Measurements from ENCODE around the gene DEGS2. TPM values are rescaled to one million over a fixed set of nuclear protein-coding genes. Genes with fewer than 3 reads are reported as not detected.

Gene DEGS2
- total RNA-seq, 2 donors from 2014 or later, result 7.3 to 10.5 TPM

DNA sequence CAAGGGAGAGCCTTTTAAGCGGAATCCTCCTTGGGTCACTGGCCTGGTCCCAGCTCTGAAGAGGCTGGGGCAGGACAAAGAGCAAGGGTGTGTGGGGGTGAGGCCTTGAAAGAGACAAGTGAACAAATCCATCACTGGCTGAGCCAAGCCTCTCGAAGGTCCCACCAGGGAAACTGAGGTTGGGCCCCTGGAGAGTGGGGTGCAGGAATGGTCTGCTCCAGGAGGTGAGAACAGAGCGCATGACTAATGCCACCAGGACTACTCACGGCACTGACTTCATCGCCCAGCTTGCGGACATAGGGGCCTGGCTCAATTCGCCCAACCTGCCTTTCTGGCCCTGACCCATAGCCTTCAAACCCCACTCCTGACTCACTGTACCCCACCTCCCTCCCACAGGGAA, 19.2 kb upstream of the DEGS2 start:
- intact Hi-C loops (cut with DNase I), result no loop called here
- WGBS, 2 donors, result 91 to 92% methylated on average over 7 of the region's 7 CpGs
- TF ChIP-seq, protein P1, sequence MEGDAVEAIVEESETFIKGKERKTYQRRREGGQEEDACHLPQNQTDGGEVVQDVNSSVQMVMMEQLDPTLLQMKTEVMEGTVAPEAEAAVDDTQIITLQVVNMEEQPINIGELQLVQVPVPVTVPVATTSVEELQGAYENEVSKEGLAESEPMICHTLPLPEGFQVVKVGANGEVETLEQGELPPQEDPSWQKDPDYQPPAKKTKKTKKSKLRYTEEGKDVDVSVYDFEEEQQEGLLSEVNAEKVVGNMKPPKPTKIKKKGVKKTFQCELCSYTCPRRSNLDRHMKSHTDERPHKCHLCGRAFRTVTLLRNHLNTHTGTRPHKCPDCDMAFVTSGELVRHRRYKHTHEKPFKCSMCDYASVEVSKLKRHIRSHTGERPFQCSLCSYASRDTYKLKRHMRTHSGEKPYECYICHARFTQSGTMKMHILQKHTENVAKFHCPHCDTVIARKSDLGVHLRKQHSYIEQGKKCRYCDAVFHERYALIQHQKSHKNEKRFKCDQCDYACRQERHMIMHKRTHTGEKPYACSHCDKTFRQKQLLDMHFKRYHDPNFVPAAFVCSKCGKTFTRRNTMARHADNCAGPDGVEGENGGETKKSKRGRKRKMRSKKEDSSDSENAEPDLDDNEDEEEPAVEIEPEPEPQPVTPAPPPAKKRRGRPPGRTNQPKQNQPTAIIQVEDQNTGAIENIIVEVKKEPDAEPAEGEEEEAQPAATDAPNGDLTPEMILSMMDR (IDR thresholded peaks at IDR 0.05), result no peak
- TF ChIP-seq POLR2A (IDR thresholded peaks at IDR 0.05), result no peak
- ATAC-seq (no peak), DNase-seq (no peak)
- H3K36me3 ChIP-seq (replicated peaks in 1 of 2; ENCODE audit: insufficient read depth in 1 of 2, low read depth in 2 of 2), result no peaks in the 10 kb centered on the region
- H3K27me3 ChIP-seq, result no peaks in the 10 kb centered on the region
- H3K9me3 ChIP-seq, result no peaks in the 10 kb centered on the region
- H3K27ac ChIP-seq, result no peak overlapping the region
- H3K4me1 ChIP-seq, result no peaks in the 10 kb centered on the region
- H3K4me3 ChIP-seq, result no peak overlapping the region

DNA sequence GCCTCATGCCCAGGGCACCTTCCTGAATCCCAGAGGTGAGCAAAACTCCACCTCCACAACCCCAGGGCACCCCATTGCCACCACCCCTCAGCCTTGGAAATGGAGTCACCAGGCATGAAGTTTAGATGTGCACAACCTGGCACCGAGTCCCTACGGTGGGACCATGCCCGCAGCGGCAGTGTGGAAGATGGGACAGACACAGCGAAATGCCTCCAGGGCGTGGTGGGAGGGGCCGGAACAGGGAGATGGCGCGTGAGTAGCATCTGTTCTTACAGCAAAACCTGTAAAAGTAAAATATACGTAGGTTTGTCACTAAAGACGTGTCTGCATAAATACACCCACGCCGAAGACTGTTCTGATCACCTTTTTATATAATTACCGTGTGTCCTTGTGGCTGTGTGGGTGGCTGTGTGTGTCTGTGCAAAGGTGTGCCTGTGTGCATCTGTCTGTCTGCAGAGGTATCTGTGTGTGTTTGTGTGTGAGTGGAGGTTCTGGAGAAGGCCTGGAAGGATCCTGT, 17.4 kb upstream of the DEGS2 start:
- H3K27me3 ChIP-seq, result no peaks in the 10 kb centered on the region
- no peak overlapping the region for H3K27ac ChIP-seq
- no peaks in the 10 kb centered on the region for H3K4me1 ChIP-seq
- no peaks in the 10 kb centered on the region for H3K9me3 ChIP-seq
- 91 to 94% methylated on average over 14 of the region's 14 CpGs for WGBS, 2 donors
- H3K36me3 ChIP-seq (replicated peaks in 1 of 2; ENCODE audit: insufficient read depth in 1 of 2, low read depth in 2 of 2), result no peaks in the 10 kb centered on the region
- intact Hi-C loops (cut with DNase I), result no loop called here
- H3K4me3 ChIP-seq, result no peak overlapping the region
- ATAC-seq (no peak), DNase-seq (no peak)
- no peak for TF ChIP-seq POLR2A (IDR thresholded peaks at IDR 0.05)
- TF ChIP-seq, protein P1 (IDR thresholded peaks at IDR 0.05), result no peak

DNA sequence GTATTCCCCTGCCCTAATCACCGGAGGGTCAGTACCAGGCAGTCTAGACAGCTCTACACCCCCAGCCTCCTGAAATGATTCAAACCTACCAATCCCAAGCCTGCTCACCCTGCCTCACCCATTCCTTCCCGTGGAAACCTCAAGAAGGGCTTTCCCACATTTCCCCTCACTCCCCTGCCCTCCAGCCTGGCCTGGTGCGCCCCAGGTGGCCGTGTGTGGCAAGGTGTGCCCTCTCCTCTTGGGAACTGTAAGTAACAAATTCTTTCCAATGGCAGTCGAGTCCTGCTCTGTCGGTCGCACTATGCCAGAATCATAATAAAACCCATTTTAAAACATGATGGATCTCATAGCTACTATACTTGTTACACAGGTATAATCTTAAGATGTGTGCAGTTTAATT, 13.9 kb upstream of the DEGS2 start:
- H3K4me3 ChIP-seq, result no peak overlapping the region
- H3K4me1 ChIP-seq, result no peaks in the 10 kb centered on the region
- H3K27ac ChIP-seq, result no peak overlapping the region
- no peak for ATAC-seq
- no peaks in the 10 kb centered on the region for H3K27me3 ChIP-seq
- intact Hi-C loops (cut with DNase I), result no loop called here
- H3K9me3 ChIP-seq, result no peaks in the 10 kb centered on the region
- whole genome bisulfite sequencing, 2 donors, result 71 to 73% methylated on average over 7 of the region's 7 CpGs
- H3K36me3 ChIP-seq (replicated peaks in 1 of 2; ENCODE audit: insufficient read depth in 1 of 2, low read depth in 2 of 2), result no peaks in the 10 kb centered on the region
- no peak for DNase-seq
- TF ChIP-seq POLR2A (IDR thresholded peaks at IDR 0.05), result no peak
- TF ChIP-seq, protein P1 (IDR thresholded peaks at IDR 0.05), result no peak

DNA sequence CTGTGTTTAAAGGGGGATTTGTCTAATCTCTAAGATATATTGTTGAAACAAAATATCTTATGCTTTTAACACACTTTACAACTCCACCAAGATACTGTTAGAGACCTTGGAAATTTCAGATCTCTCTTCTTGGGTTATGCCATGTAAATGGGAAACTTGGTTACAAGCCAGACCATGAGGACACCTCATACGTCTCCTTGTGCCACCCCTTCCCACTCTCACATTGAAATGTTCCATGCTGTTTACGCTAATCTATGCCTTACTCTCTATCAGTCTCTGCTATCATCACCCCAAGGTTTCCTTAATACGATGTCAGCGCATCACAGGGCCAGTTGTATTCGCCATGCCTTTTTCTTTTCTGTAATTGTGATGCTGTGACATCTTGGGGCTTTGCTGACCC, 13.4 kb upstream of the DEGS2 start:
- 85% methylated on average over 5 of the region's 5 CpGs for WGBS, 2 donors
- H3K4me1 ChIP-seq, result no peaks in the 10 kb centered on the region
- TF ChIP-seq POLR2A (IDR thresholded peaks at IDR 0.05), result no peak
- TF ChIP-seq, protein P1 (IDR thresholded peaks at IDR 0.05), result no peak
- intact Hi-C loops (cut with DNase I), result no loop called here
- H3K9me3 ChIP-seq, result no peaks in the 10 kb centered on the region
- H3K27me3 ChIP-seq, result no peaks in the 10 kb centered on the region
- no peak for DNase-seq
- H3K27ac ChIP-seq, result no peak overlapping the region
- no peaks in the 10 kb centered on the region for H3K36me3 ChIP-seq (replicated peaks in 1 of 2; ENCODE audit: insufficient read depth in 1 of 2, low read depth in 2 of 2)
- ATAC-seq, result no peak
- no peak overlapping the region for H3K4me3 ChIP-seq

DNA sequence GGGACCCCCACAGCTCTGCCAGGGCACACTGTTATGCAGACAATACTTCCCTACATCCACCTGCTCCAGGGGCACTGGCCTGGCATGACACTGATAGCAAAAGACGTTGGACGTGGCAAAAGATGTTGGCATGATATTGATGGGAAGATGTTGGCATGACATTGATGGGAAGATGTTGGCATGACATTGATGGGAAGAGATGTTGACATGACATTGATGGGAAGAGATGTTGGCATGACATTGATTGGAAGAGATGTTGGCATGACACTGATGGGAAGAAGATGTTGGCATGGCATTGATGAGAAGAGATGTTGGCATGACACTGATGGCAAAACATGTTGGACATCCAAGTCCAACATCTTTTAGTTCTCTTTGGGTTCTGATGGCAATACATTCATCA, 11.4 kb upstream of the DEGS2 start:
- H3K36me3 ChIP-seq (replicated peaks in 1 of 2; ENCODE audit: insufficient read depth in 1 of 2, low read depth in 2 of 2), result no peaks in the 10 kb centered on the region
- DNase-seq (no peak), ATAC-seq (no peak)
- TF ChIP-seq POLR2A (IDR thresholded peaks at IDR 0.05), result no peak
- TF ChIP-seq, protein P1 (IDR thresholded peaks at IDR 0.05), result no peak
- H3K4me1 ChIP-seq, result peaks cover 7% of the 10 kb centered on the region
- H3K27ac ChIP-seq, result no peak overlapping the region
- no peaks in the 10 kb centered on the region for H3K9me3 ChIP-seq
- intact Hi-C loops (cut with DNase I), result no loop called here
- no peak overlapping the region for H3K4me3 ChIP-seq
- 91 to 93% methylated on average over 2 of the region's 2 CpGs for WGBS, 2 donors
- no peaks in the 10 kb centered on the region for H3K27me3 ChIP-seq

Data from body of pancreas (tissue), 4 donors.